K562 (cell line): Measurements from ENCODE around the gene RBM20. TPM values are rescaled to one million over a fixed set of nuclear protein-coding genes. Genes with fewer than 3 reads are reported as not detected.

ENCODE experiments used
- ATAC-seq: fragments of 200-7000 bp; cut with Tn5 transposase; 3 replicates; pipeline ENCODE4 v1.9.1; 2020; ENCODE audit warnings: moderate library complexity
- BruUV-seq: library from RNA; stranded (reverse); fragments of 400-500 nt; replicated peaks from 2 replicates; lab custom pipeline; 2021; lab: Mats Ljungman, UMichigan
- CTCF ChIA-PET: fragments of 300-600 bp; formaldehyde crosslinking; extraction: SDS; loops from one replicate; lab custom pipeline; 2021; ENCODE audit warnings: low intra/inter-chr PET ratio; lab: Yijun Ruan, JAX
- POLR2A ChIA-PET: fragments of 300-600, 350-650 bp; sonication (Branson Sonifier 250); formaldehyde crosslinking; extraction: SDS; loops from one replicate; lab custom pipeline; 2021; ENCODE audit warnings: antibody characterized with exemption, inconsistent platforms; lab: Yijun Ruan, JAX
- DNase-seq, 4 experiments: peaks; one replicate each; pipeline versions ENCODE4 v3.0.0 to v3.0.0-alpha.2; 2011 to 2018; ENCODE audit warnings: low spot score in 3 of 4, mixed read lengths in 3 of 4; ENCODE audit errors: extremely low read depth in 1 of 4
- FAIRE-seq: peaks from 2 replicates; lab custom pipeline; 2011; peaks lifted over from hg19 to GRCh38; lab: Jason Lieb, UNC
- H2AFZ ChIP-seq: 2 replicates; pipeline ENCODE4 v1.6.0; 2011; ENCODE audit warnings: low read depth, low read length, control low read depth, inconsistent platforms
- H3K27ac ChIP-seq: fragments of 200-600 bp; 3 replicates; pipeline ENCODE4 v1.8.0; 2011; ENCODE audit warnings: low read depth, mild to moderate bottlenecking, control low read depth, inconsistent platforms, low read length, moderate library complexity, mixed read lengths; ENCODE audit errors: extremely low read depth
- H3K27me3 ChIP-seq, 2 experiments: fragments of 300-600 bp in 1 of 2; 2 replicates in 1 of 2; 3 replicates in 1 of 2; pipeline versions ENCODE4 v1.6.0 to v1.8.0; 2011; ENCODE audit warnings: inconsistent platforms in 2 of 2, low read length in 2 of 2, mild to moderate bottlenecking in 1 of 2, mixed read lengths in 1 of 2, moderate library complexity in 1 of 2; ENCODE audit not compliant: control insufficient read depth in 2 of 2, insufficient read depth in 2 of 2
- H3K36me3 ChIP-seq: fragments of 300-600 bp; 3 replicates; pipeline ENCODE4 v1.8.0; 2011; ENCODE audit warnings: mild to moderate bottlenecking, low read length, inconsistent platforms; ENCODE audit not compliant: control insufficient read depth, insufficient read depth
- H3K4me1 ChIP-seq, 2 experiments: fragments of 200-600 bp in 1 of 2; replicated peaks in 1 of 2; 2 replicates in 1 of 2; 3 replicates in 1 of 2; pipeline versions ENCODE4 v1.5.1 to v1.8.0; 2011; ENCODE audit warnings: inconsistent platforms in 2 of 2, low read length in 2 of 2, mild to moderate bottlenecking in 1 of 2, mixed read lengths in 1 of 2, moderate library complexity in 1 of 2; ENCODE audit not compliant: control insufficient read depth in 2 of 2, insufficient read depth in 2 of 2
- H3K4me2 ChIP-seq: 2 replicates; pipeline ENCODE4 v1.6.1; 2011; ENCODE audit warnings: low read length, control low read depth, inconsistent platforms, mixed read lengths; ENCODE audit not compliant: insufficient read depth
- H3K4me3 ChIP-seq: fragments of 200-600 bp; sonication (generic), shearing (Covaris generic); 2 replicates; pipeline ENCODE4 v1.5.1; 2016; ENCODE audit warnings: control low read depth, inconsistent platforms
- H3K79me2 ChIP-seq: fragments of 200-600 bp; 3 replicates; pipeline ENCODE4 v1.8.0; 2011; ENCODE audit warnings: low read length, inconsistent platforms; ENCODE audit not compliant: control insufficient read depth, insufficient read depth
- H3K9ac ChIP-seq, 2 experiments: 2 replicates each; pipeline versions ENCODE4 v1.6.0 to v1.6.1; 2011; ENCODE audit warnings: low read depth in 2 of 2, low read length in 2 of 2, control low read depth in 1 of 2, inconsistent platforms in 1 of 2, mild to moderate bottlenecking in 1 of 2, mixed read lengths in 1 of 2; ENCODE audit not compliant: insufficient read depth in 1 of 2
- H3K9me1 ChIP-seq: one replicate; pipeline ENCODE4 v1.6.0; 2011; ENCODE audit warnings: inconsistent platforms, mild to moderate bottlenecking, low read length, moderate library complexity; ENCODE audit not compliant: control insufficient read depth, insufficient read depth
- H3K9me3 ChIP-seq: replicated peaks from 2 replicates; pipeline ENCODE4 v1.5.1; 2011; ENCODE audit warnings: low read depth, low read length, inconsistent platforms; ENCODE audit not compliant: control insufficient read depth, insufficient read depth
- H4K20me1 ChIP-seq: replicated peaks from 2 replicates; pipeline ENCODE4 v1.6.1; 2011; ENCODE audit warnings: low read length, inconsistent platforms, mixed read lengths; ENCODE audit not compliant: control insufficient read depth, insufficient read depth
- CBX1 ChIP-seq: sonication (generic); IDR thresholded peaks from 2 replicates; pipeline ENCODE4 v1.6.1; 2016; ENCODE audit warnings: antibody characterized with exemption, low read depth, mild to moderate bottlenecking
- CEBPG ChIP-seq, 3 experiments: fragments of 200-800 bp in 1 of 3; sonication (Bioruptor generic) in 1 of 3; sonication (generic) in 1 of 3; formaldehyde crosslinking in 1 of 3; IDR thresholded peaks in 2 of 3; conservative IDR thresholded peaks in 1 of 3; 2 replicates each; pipeline versions ENCODE4 v1.6.1 to v1.8.0; 2016 to 2022; ENCODE audit warnings: missing compliant biosample characterization in 2 of 3, missing genetic modification characterization in 2 of 3, mild to moderate bottlenecking in 1 of 3, missing genetic modification reagents in 1 of 3
- CEBPZ ChIP-seq: fragments of 150-350 bp; IDR thresholded peaks from 2 replicates; pipeline ENCODE4 v1.6.1; 2014; ENCODE audit warnings: low read depth, mild to moderate bottlenecking, low read length, borderline replicate concordance
- ETS2 ChIP-seq: IDR thresholded peaks from 2 replicates; pipeline ENCODE4 v1.6.1; 2016; ENCODE audit warnings: borderline replicate concordance, missing genetic modification characterization, mild to moderate bottlenecking, moderate library complexity, missing compliant biosample characterization; ENCODE audit not compliant: poor library complexity, severe bottlenecking
- KAT2B ChIP-seq: IDR thresholded peaks from one replicate; pipeline ENCODE4 v1.6.1; 2012; ENCODE audit warnings: low read depth, mild to moderate bottlenecking, control low read depth, inconsistent platforms, low read length, moderate library complexity
- PKNOX1 ChIP-seq: fragments of 450-650 bp; IDR thresholded peaks from 2 replicates; pipeline ENCODE4 v1.6.1; 2016
- RAD51 ChIP-seq: fragments of 450-650 bp; IDR thresholded peaks from 2 replicates; pipeline ENCODE4 v1.7.1; 2016; ENCODE audit warnings: low read depth, mild to moderate bottlenecking, borderline replicate concordance
- SUPT5H ChIP-seq: fragments of 450-650 bp; IDR thresholded peaks from 2 replicates; pipeline ENCODE4 v1.6.1; 2016
- ZFP1 ChIP-seq: fragments of 450-650 bp; formaldehyde crosslinking; IDR thresholded peaks from 2 replicates; pipeline ENCODE4 v1.4.0; 2020; ENCODE audit warnings: mild to moderate bottlenecking, mixed read lengths
- WGBS: fragments of 100-300 bp; shearing (Covaris generic); methylation state at CpG from one replicate; pipeline ENCODE4 v1.1.6; 2016; ENCODE audit warnings: low coverage, mixed read lengths; ENCODE audit not compliant: insufficient coverage; ENCODE audit errors: missing lambda C conversion rate; 5-methylcytosine and 5-hydroxymethylcytosine counted together
- in situ Hi-C: fragments of 300-500 bp; cut with MboI; formaldehyde crosslinking; loops from 4 replicates; pipeline ENCODE4 v1.15.0; 2018; ENCODE audit warnings: inconsistent platforms, mixed read lengths
- intact Hi-C: fragments of 100-400 bp; cut with micrococcal nuclease; formaldehyde crosslinking; loops from 2 replicates; pipeline ENCODE4 v1.14.2; 2022
- polyA plus RNA-seq, 8 experiments: library from polyadenylated mRNA; depleted of rRNA in 4 of 8; stranded (reverse) in 5 of 8; unstranded in 3 of 8; fragments of >200 nt; fragmentation: Nextera tagmentation in 2 of 8; fragmentation: Illumina TruSeq in 1 of 8; extraction: Ambion mirVana in 2 of 8; extraction: Trizol in 1 of 8; gene quantifications; 2 replicates each; pipeline versions ENCODE4 v1.2.1 to v1.2.3, GENCODE V29; 2011 to 2014; ENCODE audit warnings: inconsistent platforms in 1 of 8, missing spikeins in 1 of 8
- total RNA-seq, 7 experiments: library from RNA; depleted of rRNA in 6 of 7; stranded (reverse); fragments of >200 nt in 6 of 7; fragmentation: Illumina TruSeq in 2 of 7; extraction: Trizol in 2 of 7; gene quantifications; 2 replicates each; pipeline versions ENCODE4 v1.2.1 to v1.2.3, GENCODE V29; 2011 to 2021; ENCODE audit warnings: low replicate concordance in 1 of 7

Gene RBM20
- total and polyA plus RNA-seq, 9 of the 15 experiments (the other 6 are each of a cell fraction or from before 2014, with no cell fraction given): 0.63 to 5.7 (median 3.2) TPM

GRCh38 chr10:110843796-110844616 lies 199.9 kb downstream of the RBM20 start:
- no peaks in the 10 kb centered on the region for H3K9me1 ChIP-seq
- TF ChIP-seq PKNOX1: peak; percentile 42
- no peak for TF ChIP-seq SUPT5H
- no peak for TF ChIP-seq CBX1
- TF ChIP-seq, all 486 proteins: peak for 1
- in situ Hi-C loops (no loop called here), intact Hi-C loops (no loop called here)
- peak overlapping the region in 1 of 2 experiments; percentile 36; a peak in 1 of 4 replicates for H3K9ac ChIP-seq
- no peaks in the 10 kb centered on the region for H3K27me3 ChIP-seq
- FAIRE-seq (no peak), DNase-seq (no peak), ATAC-seq (no peak)
- BruUV-seq: no TSS peak
- H2AFZ ChIP-seq: no peak overlapping the region
- H3K27ac ChIP-seq: no peak overlapping the region
- WGBS: 31% methylated on average over 7 of the region's 8 CpGs
- ChIA-PET POLR2A (interaction anchor here (0.9 to 1.4 kb wide), 3 partner anchors 9 to 15 kb away, joined by 3 read pairs; no protein-coding TSS in a partner anchor), CTCF (no interaction called here)
- no peak overlapping the region for H3K4me3 ChIP-seq
- no peaks in the 10 kb centered on the region; the same call in 2 of the 3 replicates for H3K36me3 ChIP-seq
- no peaks in the 10 kb centered on the region for H3K9me3 ChIP-seq
- no peaks in the 10 kb centered on the region for H4K20me1 ChIP-seq
- no peaks in the 10 kb centered on the region for H3K79me2 ChIP-seq
- peaks cover 0 to 6% of the 10 kb centered on the region in 2 experiments; a peak in 1 of 5 replicates for H3K4me1 ChIP-seq
- no peak overlapping the region for H3K4me2 ChIP-seq

- FAIRE-seq (no peak), DNase-seq (no peak), ATAC-seq (no peak)
- Histone ChIP-seq H3K4me3 (no peak overlapping the region), H3K36me3 (no peaks in the 10 kb centered on the region; the same call in 2 of the 3 replicates), H2AFZ (no peak overlapping the region), H3K9me3 (no peaks in the 10 kb centered on the region), H4K20me1 (no peaks in the 10 kb centered on the region), H3K9me1 (no peaks in the 10 kb centered on the region), H3K9ac (peak overlapping the region in 1 of 2 experiments; percentile 36; a peak in 1 of 4 replicates), H3K27ac (no peak overlapping the region), H3K4me2 (no peak overlapping the region), H3K27me3 (no peaks in the 10 kb centered on the region), H3K79me2 (no peaks in the 10 kb centered on the region), H3K4me1 (peaks cover 0 to 6% of the 10 kb centered on the region in 2 experiments; a peak in 1 of 5 replicates)
- intact Hi-C loops (no loop called here), in situ Hi-C loops (no loop called here)
- ChIA-PET CTCF (no interaction called here), POLR2A (interaction anchor here (1.0 to 1.4 kb wide), 2 partner anchors 9 to 14 kb away, joined by 3 read pairs; no protein-coding TSS in a partner anchor)
- no TSS peak for BruUV-seq
- 85% methylated on average over 3 of the region's 4 CpGs for WGBS
- no peak for TF ChIP-seq ETS2
- TF ChIP-seq CEBPZ: no peak
- TF ChIP-seq ZFP1: no peak
- TF ChIP-seq KAT2B: no peak
- TF ChIP-seq CEBPG (CRISPR knock-in tag; IDR thresholded peaks at IDR 0.05): no peak
- no peak for TF ChIP-seq CEBPG (tag; conservative IDR thresholded peaks at IDR 0.05 in 1 of 2, IDR thresholded peaks at IDR 0.05 in 1 of 2)
- TF ChIP-seq RAD51: no peak
Observed at GRCh38 chr10:110844617-110844881, 200.4 kb downstream of the RBM20 start.
